PFSK-1 (cell line): ENCODE results near the gene SLC19A1.

Experiments
- FOXP2 ChIP-seq: optimal IDR thresholded peaks from 2 replicates; pipeline ENCODE3; 2011; ENCODE audit warnings: borderline replicate concordance, control low read depth, inconsistent platforms; ENCODE audit not compliant: insufficient read depth; ENCODE audit errors: extremely low read length, extremely low read depth
- POLR2AphosphoS5 ChIP-seq: IDR thresholded peaks from 2 replicates; pipeline ENCODE4 v1.6.1; 2012; ENCODE audit warnings: low read depth, mild to moderate bottlenecking, control low read depth, low read length, moderate library complexity
- REST ChIP-seq, 2 experiments: IDR thresholded peaks; 2 replicates each; pipeline versions ENCODE4 v1.6.1 to v1.8.0; 2011 to 2012; ENCODE audit warnings: low read depth in 2 of 2, low read length in 2 of 2, control low read depth in 1 of 2, inconsistent platforms in 1 of 2, mild to moderate bottlenecking in 1 of 2, moderate library complexity in 1 of 2; ENCODE audit not compliant: insufficient read depth in 1 of 2
- SIN3A ChIP-seq: IDR thresholded peaks from 2 replicates; pipeline ENCODE4 v1.6.1; 2012; ENCODE audit warnings: mild to moderate bottlenecking, low read length, moderate library complexity, borderline replicate concordance; ENCODE audit not compliant: insufficient read depth
- TAF1 ChIP-seq: IDR thresholded peaks from 2 replicates; pipeline ENCODE4 v1.6.1; 2012; ENCODE audit warnings: low read length, control low read depth, borderline replicate concordance; ENCODE audit not compliant: insufficient read depth

- TF ChIP-seq FOXP2 (no peak), TAF1 (no peak), REST (IDR thresholded peaks at IDR 0.05; ENCODE audit: insufficient read depth in 1 of 2, low read depth in 2 of 2, low read length in 2 of 2) (no peak), POLR2AphosphoS5 (no peak), SIN3A (no peak)
Observed at GRCh38 chr21:45570826-45571601, 28.8 kb upstream of the SLC19A1 start.
